Panc1 (cell line): ENCODE measurements around the gene RASGEF1C. TPM values are rescaled to one million over a fixed set of nuclear protein-coding genes. Genes with fewer than 3 reads are reported as not detected.

Experiments used
- ATAC-seq: fragments of 200-7000 bp; cut with Tn5 transposase; 2 replicates; pipeline ENCODE4 v1.9.1; 2020; ENCODE audit warnings: mild to moderate bottlenecking, moderate library complexity
- BruUV-seq: library from RNA; stranded (reverse); fragments of 400-500 nt; replicated peaks from 2 replicates; lab custom pipeline; 2021; lab: Mats Ljungman, UMichigan
- CTCF ChIA-PET: fragments of 300-600 bp; sonication (Branson Sonifier 250); formaldehyde crosslinking; loops from one replicate; lab custom pipeline; 2022; ENCODE audit warnings: antibody characterized with exemption; lab: Charles Lee
- POLR2A ChIA-PET: fragments of 300-600 bp; sonication (Branson Sonifier 250); formaldehyde crosslinking; loops from one replicate; lab custom pipeline; 2022; ENCODE audit warnings: antibody characterized with exemption; lab: Charles Lee
- DNase-seq: peaks from one replicate; pipeline ENCODE4 v3.0.0-alpha.2; 2010; ENCODE audit warnings: low read depth, low spot score
- H3K27ac ChIP-seq: 2 replicates; pipeline ENCODE4 v1.5.1; 2011; ENCODE audit warnings: mild to moderate bottlenecking, low read length, inconsistent platforms
- H3K27me3 ChIP-seq: fragments of 200-500 bp; sonication (Bioruptor generic); 2 replicates; pipeline ENCODE4 v1.6.0; 2014; ENCODE audit warnings: low read length, inconsistent platforms; ENCODE audit not compliant: control insufficient read depth, insufficient read depth
- H3K36me3 ChIP-seq: fragments of 200-500 bp; sonication (Bioruptor generic); 2 replicates; pipeline ENCODE4 v1.5.1; 2014; ENCODE audit warnings: inconsistent platforms, mild to moderate bottlenecking, low read length, moderate library complexity; ENCODE audit not compliant: control insufficient read depth, insufficient read depth
- H3K4me1 ChIP-seq: 2 replicates; pipeline ENCODE4 v1.5.1; 2011; ENCODE audit warnings: inconsistent platforms, mild to moderate bottlenecking, low read length, moderate library complexity; ENCODE audit not compliant: control insufficient read depth, insufficient read depth
- H3K4me3 ChIP-seq, 2 experiments: 2 replicates each; pipeline ENCODE4 v1.5.1; 2011 to 2012; ENCODE audit warnings: low read depth in 2 of 2, low read length in 2 of 2, mild to moderate bottlenecking in 2 of 2, inconsistent platforms in 1 of 2, moderate library complexity in 1 of 2
- H3K9me3 ChIP-seq: fragments of 200-500 bp; sonication (Bioruptor generic); 2 replicates; pipeline ENCODE4 v1.5.1; 2014; ENCODE audit warnings: low read depth, mild to moderate bottlenecking, inconsistent platforms, low read length, moderate library complexity; ENCODE audit not compliant: control insufficient read depth, insufficient read depth
- CTCF ChIP-seq: fragments of 450-650 bp; IDR thresholded peaks from 2 replicates; pipeline ENCODE4 v1.5.1; 2017; ENCODE audit warnings: mild to moderate bottlenecking
- POLR2AphosphoS5 ChIP-seq: IDR thresholded peaks from 2 replicates; pipeline ENCODE4 v1.6.1; 2012; ENCODE audit warnings: mild to moderate bottlenecking, low read depth, low read length, moderate library complexity
- REST ChIP-seq, 2 experiments: IDR thresholded peaks; 2 replicates each; pipeline ENCODE4 v1.6.1; 2011 to 2012; ENCODE audit warnings: low read depth in 2 of 2, control low read depth in 1 of 2, low read length in 1 of 2, mild to moderate bottlenecking in 1 of 2, moderate library complexity in 1 of 2; ENCODE audit not compliant: insufficient read depth in 1 of 2
- SIN3A ChIP-seq: IDR thresholded peaks from 2 replicates; pipeline ENCODE4 v1.6.1; 2012; ENCODE audit warnings: low read depth, mild to moderate bottlenecking, low read length, moderate library complexity, borderline replicate concordance; ENCODE audit not compliant: insufficient read depth
- TCF7L2 ChIP-seq: IDR thresholded peaks from 2 replicates; pipeline ENCODE4 v1.6.1; 2011; ENCODE audit warnings: mild to moderate bottlenecking, low read depth, low read length, inconsistent platforms
- in situ Hi-C: cut with HindIII; loops from 2 replicates; pipeline ENCODE4 v1.10.0; 2016; ENCODE audit warnings: low sequenced_read_pairs, low pct_unique_long_range_greater_than_20kb
- intact Hi-C: fragments of 100-400 bp; cut with micrococcal nuclease; formaldehyde crosslinking; loops from one replicate; pipeline ENCODE4 v1.10.0; 2022; ENCODE audit not compliant: unreplicated experiment
- total RNA-seq: library from RNA; stranded (reverse); gene quantifications from one replicate; pipeline ENCODE4 v1.2.1, GENCODE V29; 2021; ENCODE audit not compliant: unreplicated experiment

Gene RASGEF1C
- total RNA-seq, 1 experiment from 2014 or later: 0.49 TPM

DNA sequence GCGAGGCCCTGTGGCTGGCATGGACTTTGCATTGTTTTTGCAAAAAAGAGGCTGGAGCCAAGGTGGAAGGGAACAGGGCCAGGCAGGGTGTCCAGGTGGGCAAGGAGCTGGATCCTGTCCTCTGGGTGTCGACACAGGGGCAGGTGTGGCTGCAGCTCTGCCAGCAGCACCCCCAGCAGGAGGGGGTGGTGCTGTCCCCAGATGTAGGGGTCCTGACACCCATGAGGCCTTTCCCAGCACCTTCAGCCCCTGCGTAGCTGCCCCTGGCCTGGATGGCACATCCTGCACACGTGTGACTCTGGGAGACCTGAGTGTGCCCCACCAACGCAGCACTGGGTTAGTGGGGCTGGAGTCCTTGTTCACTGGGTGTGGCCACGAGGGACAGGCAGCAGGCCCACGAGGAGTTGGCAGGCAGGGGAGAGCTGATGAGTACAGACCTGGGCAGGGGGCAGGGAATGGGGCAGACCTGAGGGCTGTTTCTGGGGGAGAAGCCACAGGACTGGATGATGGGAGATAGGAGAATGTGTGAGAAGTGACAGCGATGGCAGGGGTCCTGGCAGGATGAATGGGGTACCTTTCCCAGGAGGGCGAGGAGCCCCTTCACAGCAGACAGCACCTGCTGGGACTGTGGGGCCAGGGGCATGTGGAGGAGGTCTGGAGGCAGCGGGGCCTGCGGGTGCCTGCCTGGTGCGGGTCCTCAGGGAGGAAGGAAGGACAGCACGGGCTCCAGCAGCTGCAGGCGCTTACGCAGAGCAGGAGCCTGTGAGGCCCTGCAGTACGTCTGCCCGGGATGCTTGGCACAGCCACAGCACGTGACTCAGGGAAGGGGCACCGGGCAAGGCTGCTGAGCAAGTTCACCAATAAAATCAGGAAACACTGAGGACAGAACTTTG is 3.6 kb upstream of the RASGEF1C start:
- no peaks in the 10 kb centered on the region for H3K27me3 ChIP-seq
- H3K4me1 ChIP-seq: peaks cover 6% of the 10 kb centered on the region; the same call in 1 of the 2 replicates
- in situ Hi-C loops (no loop called here), intact Hi-C loops (no loop called here)
- no peak overlapping the region for H3K4me3 ChIP-seq
- ChIA-PET CTCF (no interaction called here), POLR2A (no interaction called here)
- BruUV-seq: no TSS peak
- no peak overlapping the region for H3K27ac ChIP-seq
- ATAC-seq (no peak), DNase-seq (no peak)
- H3K9me3 ChIP-seq: no peaks in the 10 kb centered on the region
- no peak for TF ChIP-seq REST (IDR thresholded peaks at IDR 0.05; ENCODE audit: insufficient read depth in 1 of 2, low read depth in 2 of 2, low read length in 1 of 2)
- no peak for TF ChIP-seq TCF7L2
- TF ChIP-seq SIN3A: no peak
- no peak for TF ChIP-seq POLR2AphosphoS5
- no peak for TF ChIP-seq CTCF
- no peaks in the 10 kb centered on the region for H3K36me3 ChIP-seq

DNA sequence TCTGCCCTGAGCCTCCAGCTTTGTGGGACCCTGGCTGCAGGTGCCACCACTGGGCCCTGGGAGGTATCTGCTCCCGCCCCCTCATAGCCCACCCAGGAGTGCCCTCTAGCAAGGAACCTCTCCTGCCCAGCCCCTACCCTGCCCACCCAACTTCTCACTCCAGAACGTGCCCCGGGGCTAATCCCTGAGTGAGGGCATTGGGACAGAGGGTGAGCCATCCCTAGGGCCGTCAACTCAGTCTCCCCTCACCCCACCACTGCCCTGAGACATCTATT is 2.7 kb upstream of the RASGEF1C start:
- intact Hi-C loops (no loop called here), in situ Hi-C loops (no loop called here)
- ATAC-seq (no peak), DNase-seq (no peak)
- ChIA-PET CTCF (no interaction called here), POLR2A (no interaction called here)
- no peaks in the 10 kb centered on the region for H3K36me3 ChIP-seq
- H3K9me3 ChIP-seq: no peaks in the 10 kb centered on the region
- BruUV-seq: no TSS peak
- no peak overlapping the region for H3K4me3 ChIP-seq
- H3K27me3 ChIP-seq: no peaks in the 10 kb centered on the region
- TF ChIP-seq REST (IDR thresholded peaks at IDR 0.05; ENCODE audit: insufficient read depth in 1 of 2, low read depth in 2 of 2, low read length in 1 of 2) (no peak), POLR2AphosphoS5 (no peak), SIN3A (no peak)
- H3K27ac ChIP-seq: no peak overlapping the region
- H3K4me1 ChIP-seq: peaks cover 6% of the 10 kb centered on the region; the same call in 1 of the 2 replicates
